ENCODE data around the gene SYT12.

SYT12 gene

DNA sequence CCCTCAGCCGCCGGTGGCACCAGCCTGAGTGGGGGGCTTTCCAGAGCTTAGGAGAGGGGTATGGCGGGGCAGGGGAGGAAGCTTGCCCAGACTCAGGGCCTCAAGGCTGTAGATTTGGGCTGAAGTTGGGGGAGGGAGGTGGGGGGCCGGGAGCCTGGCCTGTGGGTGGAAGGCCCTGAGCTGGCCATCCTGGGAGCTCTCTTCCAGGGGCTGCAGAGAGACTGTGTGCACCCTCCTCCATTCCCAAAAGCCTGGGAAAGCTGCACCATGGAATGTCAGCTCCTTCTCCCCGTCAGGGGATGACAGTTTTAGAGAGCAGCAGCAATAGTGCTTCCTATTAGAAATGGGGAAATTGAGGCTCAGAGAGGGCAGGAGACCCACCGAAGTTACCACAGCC is 1.0 kb downstream of the SYT12 start:
- no peaks in the 10 kb centered on the region for H3K36me3 ChIP-seq (replicated peaks; ENCODE audit: low read depth, low read length)
- no peak overlapping the region for H3K27ac ChIP-seq (ENCODE audit: low read length)
- TF ChIP-seq, protein P1, sequence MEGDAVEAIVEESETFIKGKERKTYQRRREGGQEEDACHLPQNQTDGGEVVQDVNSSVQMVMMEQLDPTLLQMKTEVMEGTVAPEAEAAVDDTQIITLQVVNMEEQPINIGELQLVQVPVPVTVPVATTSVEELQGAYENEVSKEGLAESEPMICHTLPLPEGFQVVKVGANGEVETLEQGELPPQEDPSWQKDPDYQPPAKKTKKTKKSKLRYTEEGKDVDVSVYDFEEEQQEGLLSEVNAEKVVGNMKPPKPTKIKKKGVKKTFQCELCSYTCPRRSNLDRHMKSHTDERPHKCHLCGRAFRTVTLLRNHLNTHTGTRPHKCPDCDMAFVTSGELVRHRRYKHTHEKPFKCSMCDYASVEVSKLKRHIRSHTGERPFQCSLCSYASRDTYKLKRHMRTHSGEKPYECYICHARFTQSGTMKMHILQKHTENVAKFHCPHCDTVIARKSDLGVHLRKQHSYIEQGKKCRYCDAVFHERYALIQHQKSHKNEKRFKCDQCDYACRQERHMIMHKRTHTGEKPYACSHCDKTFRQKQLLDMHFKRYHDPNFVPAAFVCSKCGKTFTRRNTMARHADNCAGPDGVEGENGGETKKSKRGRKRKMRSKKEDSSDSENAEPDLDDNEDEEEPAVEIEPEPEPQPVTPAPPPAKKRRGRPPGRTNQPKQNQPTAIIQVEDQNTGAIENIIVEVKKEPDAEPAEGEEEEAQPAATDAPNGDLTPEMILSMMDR (IDR thresholded peaks at IDR 0.05; ENCODE audit: low read depth, low read length) = no peak
- TF ChIP-seq EZH2phosphoT487 (IDR thresholded peaks at IDR 0.05; ENCODE audit: low read depth) = no peak
- peaks cover 58% of the 10 kb centered on the region for H3K27me3 ChIP-seq (ENCODE audit: low read depth, low read length)
- no peak overlapping the region for H2AFZ ChIP-seq (ENCODE audit: low read depth, low read length)
- no peaks in the 10 kb centered on the region for H3K79me2 ChIP-seq (ENCODE audit: low read length)
- peak overlapping the region; percentile 65 for H3K4me2 ChIP-seq (ENCODE audit: low read length)
- H3K9ac ChIP-seq (ENCODE audit: low read length) = no peak overlapping the region
- H3K9me3 ChIP-seq (ENCODE audit: insufficient read depth, low read length) = no peaks in the 10 kb centered on the region
- peaks cover 59% of the 10 kb centered on the region for H3K4me1 ChIP-seq (ENCODE audit: low read length)
- no peak overlapping the region for H3K4me3 ChIP-seq (ENCODE audit: low read length)
- no peaks in the 10 kb centered on the region for H4K20me1 ChIP-seq (ENCODE audit: insufficient read depth, low read length)

DNA sequence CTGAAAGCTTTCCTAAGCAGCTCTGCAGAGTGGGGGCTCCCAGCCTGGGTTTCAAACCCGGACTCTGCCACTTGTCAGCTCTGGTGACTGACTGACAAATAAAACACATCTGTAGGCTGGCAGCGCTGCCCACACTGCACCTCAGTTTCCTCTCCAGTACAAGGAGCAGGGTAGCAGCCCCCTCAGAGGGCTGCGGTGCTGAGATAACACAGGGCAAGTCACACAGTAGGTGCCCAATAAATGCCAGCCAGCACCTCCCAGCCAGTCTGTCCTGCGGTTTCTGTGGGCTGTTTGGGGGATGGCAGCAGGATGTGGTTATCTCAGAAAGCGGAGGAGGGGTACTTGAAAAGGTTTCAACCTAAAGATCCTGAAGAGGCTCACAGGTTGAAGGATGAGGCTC is 1.5 kb downstream of the SYT12 start:
- Histone ChIP-seq H3K9me3 (ENCODE audit: insufficient read depth, low read length) (no peaks in the 10 kb centered on the region), H3K4me1 (ENCODE audit: low read length) (peaks cover 59% of the 10 kb centered on the region), H3K4me3 (ENCODE audit: low read length) (peak overlapping the region; percentile 6; the same call in 1 of the 2 replicates), H3K9ac (ENCODE audit: low read length) (no peak overlapping the region), H3K79me2 (ENCODE audit: low read length) (no peaks in the 10 kb centered on the region), H2AFZ (ENCODE audit: low read depth, low read length) (no peak overlapping the region), H3K27ac (ENCODE audit: low read length) (no peak overlapping the region), H3K36me3 (replicated peaks; ENCODE audit: low read depth, low read length) (no peaks in the 10 kb centered on the region), H3K4me2 (ENCODE audit: low read length) (peak overlapping the region; percentile 65), H4K20me1 (ENCODE audit: insufficient read depth, low read length) (no peaks in the 10 kb centered on the region), H3K27me3 (ENCODE audit: low read depth, low read length) (peaks cover 63% of the 10 kb centered on the region)
- TF ChIP-seq, protein P1 (IDR thresholded peaks at IDR 0.05; ENCODE audit: low read depth, low read length) = no peak
- no peak for TF ChIP-seq EZH2phosphoT487 (IDR thresholded peaks at IDR 0.05; ENCODE audit: low read depth)

DNA sequence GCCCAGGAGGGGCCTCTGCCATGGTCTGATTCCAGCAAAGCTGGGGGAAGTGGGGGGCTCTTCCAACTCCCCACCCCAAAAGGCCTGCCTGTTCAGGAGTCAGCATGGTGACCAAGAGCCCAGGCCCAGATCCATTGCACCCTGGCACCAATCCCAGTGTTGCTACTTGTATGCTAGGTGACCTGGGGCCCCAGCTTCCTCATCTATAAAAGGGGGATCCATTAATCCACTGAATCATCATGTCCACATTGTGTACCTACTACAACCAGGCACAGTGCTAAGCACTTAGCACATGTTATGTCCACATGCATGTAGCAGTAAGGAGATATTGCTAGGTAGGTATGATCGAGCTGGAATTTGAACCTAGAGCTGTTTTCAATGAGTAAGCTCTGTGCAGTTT is 2.0 kb downstream of the SYT12 start:
- peaks cover 68% of the 10 kb centered on the region for H3K27me3 ChIP-seq (ENCODE audit: low read depth, low read length)
- H2AFZ ChIP-seq (ENCODE audit: low read depth, low read length) = no peak overlapping the region
- no peaks in the 10 kb centered on the region for H3K36me3 ChIP-seq (replicated peaks; ENCODE audit: low read depth, low read length)
- H3K9me3 ChIP-seq (ENCODE audit: insufficient read depth, low read length) = no peaks in the 10 kb centered on the region
- no peak for TF ChIP-seq EZH2phosphoT487 (IDR thresholded peaks at IDR 0.05; ENCODE audit: low read depth)
- TF ChIP-seq, protein P1 (IDR thresholded peaks at IDR 0.05; ENCODE audit: low read depth, low read length) = no peak
- peak overlapping the region; percentile 65 for H3K4me2 ChIP-seq (ENCODE audit: low read length)
- H4K20me1 ChIP-seq (ENCODE audit: insufficient read depth, low read length) = no peaks in the 10 kb centered on the region
- no peaks in the 10 kb centered on the region for H3K79me2 ChIP-seq (ENCODE audit: low read length)
- peak overlapping the region; percentile 6; the same call in 1 of the 2 replicates for H3K4me3 ChIP-seq (ENCODE audit: low read length)
- peaks cover 56% of the 10 kb centered on the region for H3K4me1 ChIP-seq (ENCODE audit: low read length)
- H3K9ac ChIP-seq (ENCODE audit: low read length) = no peak overlapping the region
- no peak overlapping the region for H3K27ac ChIP-seq (ENCODE audit: low read length)

DNA sequence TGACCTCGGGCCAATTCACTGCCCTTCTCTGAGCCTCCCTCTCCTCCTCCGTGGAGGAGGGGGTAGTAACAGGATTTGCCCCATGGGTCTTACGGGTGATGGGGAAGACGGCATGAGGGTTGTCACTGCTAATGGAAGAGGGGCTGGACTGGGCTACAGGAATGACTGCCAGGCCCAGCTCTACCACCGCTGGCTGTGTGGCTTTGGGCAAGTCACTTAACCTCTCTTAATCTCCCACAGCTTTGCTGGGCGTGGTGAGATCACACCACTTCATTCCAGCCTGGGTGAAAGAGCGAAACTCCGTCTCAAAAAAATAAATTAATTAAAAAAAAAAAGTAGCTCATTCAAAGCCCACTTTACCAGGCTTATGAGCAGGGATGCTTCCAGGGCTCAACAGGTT is 2.8 kb downstream of the SYT12 start:
- H3K27ac ChIP-seq (ENCODE audit: low read length) = no peak overlapping the region
- no peaks in the 10 kb centered on the region for H3K9me3 ChIP-seq (ENCODE audit: insufficient read depth, low read length)
- no peak overlapping the region for H3K9ac ChIP-seq (ENCODE audit: low read length)
- H3K4me3 ChIP-seq (ENCODE audit: low read length) = no peak overlapping the region
- no peak overlapping the region for H3K4me2 ChIP-seq (ENCODE audit: low read length)
- no peaks in the 10 kb centered on the region for H4K20me1 ChIP-seq (ENCODE audit: insufficient read depth, low read length)
- peaks cover 76% of the 10 kb centered on the region for H3K27me3 ChIP-seq (ENCODE audit: low read depth, low read length)
- no peaks in the 10 kb centered on the region for H3K79me2 ChIP-seq (ENCODE audit: low read length)
- H2AFZ ChIP-seq (ENCODE audit: low read depth, low read length) = no peak overlapping the region
- TF ChIP-seq, protein P1 (IDR thresholded peaks at IDR 0.05; ENCODE audit: low read depth, low read length) = no peak
- no peak for TF ChIP-seq EZH2phosphoT487 (IDR thresholded peaks at IDR 0.05; ENCODE audit: low read depth)
- peaks cover 57% of the 10 kb centered on the region for H3K4me1 ChIP-seq (ENCODE audit: low read length)
- no peaks in the 10 kb centered on the region for H3K36me3 ChIP-seq (replicated peaks; ENCODE audit: low read depth, low read length)

All from OCI-LY3 (cell line).